Adrenal gland (tissue), 5 donors: ENCODE measurements around the gene CDK6.

Experiments used
- POLR2A ChIP-seq, 2 donors: fragments of 450-650 bp; IDR thresholded peaks; one replicate each; pipeline ENCODE4 v1.6.1; 2017; ENCODE audit warnings: antibody characterized with exemption in 2 of 2, mild to moderate bottlenecking in 2 of 2, moderate library complexity in 1 of 2
- TF ChIP-seq, protein P1 (sequence below), 6 experiments: fragments of 450-650 bp in 4 of 6; fragments of 200-600 bp in 2 of 6; sonication (generic) in 1 of 6; IDR thresholded peaks; 1 replicate in 5 of 6; 2 replicates in 1 of 6; pipeline versions ENCODE4 v1.5.1 to v1.8.0; 2016 to 2021; ENCODE audit warnings: antibody characterized with exemption in 6 of 6, mild to moderate bottlenecking in 2 of 6, moderate library complexity in 1 of 6
- donor health status: DM: no; HTN: no; CAD: no.

- TF ChIP-seq, protein P1, sequence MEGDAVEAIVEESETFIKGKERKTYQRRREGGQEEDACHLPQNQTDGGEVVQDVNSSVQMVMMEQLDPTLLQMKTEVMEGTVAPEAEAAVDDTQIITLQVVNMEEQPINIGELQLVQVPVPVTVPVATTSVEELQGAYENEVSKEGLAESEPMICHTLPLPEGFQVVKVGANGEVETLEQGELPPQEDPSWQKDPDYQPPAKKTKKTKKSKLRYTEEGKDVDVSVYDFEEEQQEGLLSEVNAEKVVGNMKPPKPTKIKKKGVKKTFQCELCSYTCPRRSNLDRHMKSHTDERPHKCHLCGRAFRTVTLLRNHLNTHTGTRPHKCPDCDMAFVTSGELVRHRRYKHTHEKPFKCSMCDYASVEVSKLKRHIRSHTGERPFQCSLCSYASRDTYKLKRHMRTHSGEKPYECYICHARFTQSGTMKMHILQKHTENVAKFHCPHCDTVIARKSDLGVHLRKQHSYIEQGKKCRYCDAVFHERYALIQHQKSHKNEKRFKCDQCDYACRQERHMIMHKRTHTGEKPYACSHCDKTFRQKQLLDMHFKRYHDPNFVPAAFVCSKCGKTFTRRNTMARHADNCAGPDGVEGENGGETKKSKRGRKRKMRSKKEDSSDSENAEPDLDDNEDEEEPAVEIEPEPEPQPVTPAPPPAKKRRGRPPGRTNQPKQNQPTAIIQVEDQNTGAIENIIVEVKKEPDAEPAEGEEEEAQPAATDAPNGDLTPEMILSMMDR (IDR thresholded peaks at IDR 0.05), result no peak
- TF ChIP-seq POLR2A (IDR thresholded peaks at IDR 0.05), result no peak
These were observed 181.0 kb downstream of the CDK6 start for GRCh38 chr7:92655346-92655884.
